HG02759 (cell line): ENCODE measurements around the gene ZFP91.

ENCODE experiments used
- ATAC-seq: cut with Tn5 transposase; IDR thresholded peaks from one replicate; pipeline ENCODE4 v1.9.1; 2021; ENCODE audit warnings: mild to moderate bottlenecking, moderate library complexity; ENCODE audit not compliant: unreplicated experiment

The ZFP91 gene

DNA sequence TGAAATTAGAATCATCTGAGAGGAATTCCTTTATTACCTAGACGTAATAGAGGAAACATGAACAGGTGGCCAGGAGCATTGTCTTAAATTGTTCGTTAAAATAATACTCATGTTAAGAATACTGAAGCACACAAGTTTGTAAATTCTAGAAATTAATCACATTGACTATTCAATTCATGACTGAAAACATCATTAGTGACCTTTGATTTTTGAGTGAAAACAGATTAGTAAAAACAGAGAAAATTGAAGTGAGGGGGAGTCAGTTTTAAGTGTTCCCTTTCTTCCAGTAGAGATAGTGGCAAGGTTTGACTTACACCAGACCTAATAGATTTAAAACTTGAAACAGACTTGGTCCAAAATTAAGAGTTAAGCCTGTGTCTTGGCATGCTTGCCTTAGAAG lies 1.4 kb downstream of the ZFP91 start:
- ATAC-seq: no peak

DNA sequence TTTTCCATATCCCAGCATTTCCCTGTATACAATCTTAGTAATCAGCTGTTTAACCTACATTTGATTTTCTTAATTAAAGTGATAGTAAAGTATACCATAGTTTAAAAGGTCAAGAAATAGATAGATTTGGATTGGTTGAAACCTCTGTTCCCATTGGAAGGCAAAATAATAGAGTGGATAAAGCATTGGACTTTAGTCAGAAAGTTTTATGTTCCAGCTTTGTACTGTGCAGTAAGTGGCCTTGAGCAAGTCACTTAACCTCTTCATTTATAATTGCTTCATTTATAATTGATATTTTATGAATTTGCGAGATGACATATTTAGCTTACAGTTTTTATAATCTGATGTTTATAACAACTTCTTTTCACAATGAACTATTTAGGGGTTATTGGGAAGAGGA lies 3.6 kb downstream of the ZFP91 start:
- ATAC-seq: no peak

DNA sequence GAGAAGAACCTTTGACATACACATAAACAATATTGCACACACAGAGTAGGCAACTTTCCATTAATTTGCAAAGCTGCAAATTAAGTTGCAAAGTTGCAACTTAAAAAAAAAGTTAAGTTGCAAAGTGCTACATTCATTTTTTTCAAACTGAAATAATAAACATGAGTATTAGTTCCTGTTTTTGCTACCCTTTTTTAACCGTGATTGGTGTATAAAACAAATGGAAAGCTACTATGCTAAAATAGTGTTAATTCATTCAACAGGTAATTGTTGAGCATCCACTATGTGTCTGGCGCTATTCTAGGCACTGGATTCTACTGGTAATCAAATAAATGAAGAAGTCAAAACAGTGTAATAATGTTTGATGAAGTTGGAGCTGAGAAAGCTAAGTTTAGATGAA lies 8.1 kb downstream of the ZFP91 start:
- ATAC-seq: no peak

DNA sequence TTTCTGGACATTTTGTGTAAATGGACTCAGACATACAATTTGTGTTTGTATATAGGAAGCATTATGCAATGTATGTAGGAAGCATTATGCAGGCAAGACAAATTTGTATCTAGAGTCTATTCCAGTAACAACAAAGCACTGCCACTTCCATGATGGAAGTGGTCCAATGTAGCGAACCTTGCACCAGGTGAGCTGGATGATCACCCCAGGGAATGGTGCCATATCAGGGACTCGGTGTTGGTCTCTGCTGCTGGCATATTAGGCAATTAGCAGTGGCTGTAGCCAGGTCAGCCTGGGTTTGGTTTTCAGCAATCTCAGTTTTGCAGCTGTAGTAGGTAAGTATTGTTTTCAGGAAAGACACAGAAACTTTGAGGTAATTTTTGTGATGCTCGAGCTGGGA lies 12.8 kb downstream of the ZFP91 start:
- no peak for ATAC-seq

DNA sequence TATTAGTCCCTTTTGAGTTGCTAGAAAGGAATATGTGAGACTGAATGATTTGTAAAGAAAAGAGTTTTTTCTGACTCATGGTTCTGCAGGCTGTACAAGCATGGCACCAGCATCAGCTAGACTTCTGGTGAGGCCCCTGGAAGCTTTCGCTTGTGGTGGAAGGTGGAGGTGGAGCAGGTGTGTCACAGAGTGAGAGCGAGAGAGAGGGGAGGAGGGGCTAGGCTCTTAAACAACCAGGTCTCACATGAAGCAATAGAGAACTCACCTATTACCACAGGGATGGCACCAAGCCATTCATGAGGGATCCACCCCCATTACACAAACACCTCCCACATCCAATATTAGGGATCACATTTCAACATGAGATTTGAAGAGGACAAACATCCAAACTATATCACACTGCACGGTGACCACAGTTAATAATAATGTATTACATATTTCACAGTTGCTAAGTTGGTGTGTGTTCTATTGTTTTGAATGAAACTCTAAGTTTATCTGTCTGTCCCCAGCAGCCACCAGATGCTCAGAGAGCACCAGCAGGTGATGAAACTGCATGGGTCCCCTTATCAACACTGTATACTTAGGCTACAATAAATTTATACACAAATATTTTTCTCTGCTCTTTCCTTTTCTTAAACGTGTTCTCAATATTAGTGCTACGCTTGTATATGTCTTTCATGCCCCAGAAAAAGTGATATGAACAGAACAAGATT lies 14.1 kb downstream of the ZFP91 start:
- no peak for ATAC-seq

DNA sequence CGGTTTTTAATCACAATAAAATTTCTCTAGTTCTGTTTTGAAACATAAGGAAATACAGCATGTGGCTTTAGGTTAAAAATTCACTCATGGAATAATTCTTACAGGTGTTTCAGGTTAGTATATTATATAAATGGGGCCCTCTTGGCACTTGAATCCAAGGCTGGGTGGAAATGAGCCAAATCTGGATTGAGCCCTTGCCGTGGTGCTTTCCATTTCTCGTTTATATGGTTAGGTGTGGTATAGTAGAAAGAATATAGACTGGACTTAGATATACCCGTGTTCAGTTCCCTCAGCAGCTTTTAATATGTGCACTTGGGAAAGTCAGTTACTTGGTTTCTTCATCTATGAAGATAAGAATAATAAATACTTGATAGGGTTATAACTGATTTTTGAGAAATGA lies 16.0 kb downstream of the ZFP91 start:
- no peak for ATAC-seq

DNA sequence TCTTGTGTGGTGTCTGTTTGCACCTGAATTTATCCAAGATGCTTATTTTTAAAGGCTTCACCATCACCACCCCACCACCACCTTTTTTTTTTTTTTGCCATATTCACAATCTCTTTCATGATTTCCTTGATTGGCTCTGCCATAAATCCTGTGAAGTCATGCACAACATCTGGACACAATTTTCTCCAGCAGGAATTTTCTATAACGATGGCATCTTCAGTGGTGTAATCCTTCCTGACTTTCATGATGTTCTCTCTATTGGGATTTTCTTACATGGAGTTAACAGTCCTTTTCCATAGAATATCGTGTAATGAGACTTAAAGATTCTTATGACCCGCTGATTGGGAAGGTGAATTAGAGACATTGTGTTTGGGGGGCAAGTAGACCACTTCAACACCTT lies 17.8 kb downstream of the ZFP91 start:
- ATAC-seq: no peak

DNA sequence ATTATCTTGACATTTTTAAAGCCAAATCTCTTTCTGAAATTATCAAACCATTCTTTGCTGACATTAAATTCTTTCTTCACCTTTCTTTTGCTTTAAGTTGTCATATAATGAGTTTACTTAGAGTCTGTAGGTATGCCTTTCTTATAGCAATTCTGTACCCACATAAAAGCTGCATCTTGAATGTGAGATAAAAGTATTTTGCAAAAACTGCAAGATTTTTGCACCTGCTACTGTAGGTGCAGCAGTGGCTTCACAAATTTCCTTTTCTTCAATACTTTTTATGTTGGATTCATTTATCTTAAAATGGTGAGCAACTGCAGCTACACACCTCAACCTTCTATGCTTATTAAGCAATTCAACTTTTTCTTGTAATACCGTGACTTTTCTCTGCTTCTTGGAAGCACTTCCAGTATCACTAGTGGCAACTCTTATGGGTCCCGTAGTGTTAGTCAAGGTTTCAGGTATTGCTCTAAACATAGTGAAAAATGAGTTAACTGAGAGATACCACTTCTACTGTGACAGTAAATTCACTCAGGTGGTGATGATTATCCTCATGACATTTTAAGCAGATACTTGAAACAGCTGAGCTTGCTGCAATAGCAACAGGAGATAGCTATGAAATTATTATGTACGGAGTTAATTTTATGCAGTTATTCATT lies 18.8 kb downstream of the ZFP91 start:
- ATAC-seq: no peak

DNA sequence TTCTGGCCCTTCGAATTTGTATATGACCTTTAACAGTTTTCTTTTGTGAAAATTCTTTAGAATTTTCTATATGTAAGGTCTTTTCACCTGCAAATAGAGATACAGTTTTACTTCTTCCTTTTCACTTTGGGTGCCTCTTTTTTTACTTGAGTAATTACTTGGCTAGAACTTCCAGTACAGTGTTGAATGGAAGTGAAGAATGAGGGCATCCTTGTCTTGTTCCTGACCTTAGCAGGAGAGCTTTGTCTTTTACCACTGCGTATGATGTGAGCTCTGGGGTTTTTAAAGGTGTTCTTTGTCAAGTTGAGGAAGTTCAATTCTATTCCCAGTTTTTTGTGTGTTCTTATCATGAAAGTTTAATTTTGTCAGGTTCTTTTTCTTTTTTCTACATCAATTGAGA lies 21.6 kb downstream of the ZFP91 start:
- no peak for ATAC-seq

DNA sequence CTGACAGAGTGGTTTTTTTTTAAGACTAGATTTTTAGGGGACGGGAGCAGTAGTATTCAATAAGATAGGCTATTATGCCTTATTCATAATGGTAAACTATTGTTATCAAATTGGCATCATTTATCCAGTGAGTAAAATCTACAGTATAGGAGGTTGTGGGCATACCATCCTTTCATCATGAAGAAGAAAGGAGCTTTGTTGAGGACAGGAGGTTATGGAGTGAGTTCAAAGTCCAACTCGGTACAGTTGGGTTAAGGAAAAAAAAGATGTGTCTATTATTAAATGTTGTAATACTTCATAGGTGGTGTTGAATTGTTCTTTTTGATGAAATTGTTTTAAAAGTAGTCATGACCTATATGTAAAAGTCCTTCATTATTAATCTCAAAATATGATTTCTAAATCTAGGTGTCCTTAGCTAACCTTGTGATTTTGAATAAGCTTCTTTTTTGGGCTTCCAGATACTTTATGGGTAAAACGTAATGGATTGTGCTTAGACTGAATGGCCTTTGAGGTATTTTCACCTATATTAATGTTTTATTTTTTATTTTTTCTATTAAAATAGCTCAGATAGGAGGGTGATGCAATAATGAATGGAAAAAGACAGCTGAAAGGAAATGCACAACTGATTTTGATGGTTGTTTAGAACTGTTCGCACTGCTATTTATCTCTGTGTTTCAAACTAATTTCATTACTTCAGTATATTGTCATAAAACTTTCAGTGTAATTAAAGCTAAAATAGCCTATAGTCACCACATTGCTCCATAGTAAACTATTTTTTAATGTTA lies 28.3 kb downstream of the ZFP91 start:
- no peak for ATAC-seq

DNA sequence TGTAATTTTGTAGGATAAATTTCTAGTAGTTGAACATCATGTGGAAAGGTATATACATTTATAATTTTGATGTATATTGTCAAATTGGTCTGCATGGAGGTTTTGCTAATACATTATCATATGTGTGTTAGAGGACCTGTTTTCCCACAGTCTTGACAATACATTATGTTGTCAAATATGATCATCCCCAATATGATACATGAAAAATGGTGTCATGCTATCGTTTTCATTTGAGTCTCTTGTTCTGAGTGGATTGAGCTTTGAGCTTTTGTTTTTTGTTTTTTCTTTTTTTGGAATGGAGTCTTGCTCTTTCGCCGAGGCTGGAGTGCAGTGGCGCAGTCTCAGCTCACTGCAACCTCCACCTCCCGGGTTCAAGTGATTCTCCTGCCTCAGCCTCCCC lies 29.5 kb downstream of the ZFP91 start:
- no peak for ATAC-seq

DNA sequence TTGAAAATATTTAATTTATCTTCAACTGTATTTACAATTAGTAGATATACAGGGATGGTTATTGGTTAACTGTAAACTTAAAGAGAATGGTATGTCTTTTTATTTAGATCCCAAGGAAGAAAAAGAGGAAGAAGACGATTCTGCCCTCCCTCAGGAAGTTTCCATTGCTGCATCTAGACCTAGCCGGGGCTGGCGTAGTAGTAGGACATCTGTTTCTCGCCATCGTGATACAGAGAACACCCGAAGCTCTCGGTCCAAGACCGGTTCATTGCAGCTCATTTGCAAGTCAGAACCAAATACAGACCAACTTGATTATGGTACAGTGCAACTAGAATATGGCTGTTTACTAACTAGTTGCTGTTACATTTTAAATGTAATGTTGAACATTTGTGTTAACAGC lies 30.9 kb downstream of the ZFP91 start:
- no peak for ATAC-seq

DNA sequence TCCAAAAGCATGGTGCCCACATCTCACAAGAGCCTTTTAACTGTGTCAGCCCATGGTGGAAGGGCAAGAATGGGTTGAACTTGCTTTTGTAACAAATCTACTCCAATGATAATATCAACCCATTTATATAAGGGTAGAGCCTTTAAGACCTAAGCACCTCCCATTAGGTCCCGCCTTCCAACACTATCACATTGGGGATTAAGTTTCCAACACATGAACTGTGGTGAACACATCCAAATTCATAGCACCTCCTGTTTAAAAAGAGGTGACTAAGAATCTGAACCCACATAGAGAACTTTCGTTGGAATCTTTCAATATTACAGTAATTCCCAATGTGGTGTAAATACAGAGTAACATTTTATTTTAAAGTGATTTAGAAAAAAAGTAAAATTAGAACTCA lies 34.4 kb downstream of the ZFP91 start:
- ATAC-seq: no peak

DNA sequence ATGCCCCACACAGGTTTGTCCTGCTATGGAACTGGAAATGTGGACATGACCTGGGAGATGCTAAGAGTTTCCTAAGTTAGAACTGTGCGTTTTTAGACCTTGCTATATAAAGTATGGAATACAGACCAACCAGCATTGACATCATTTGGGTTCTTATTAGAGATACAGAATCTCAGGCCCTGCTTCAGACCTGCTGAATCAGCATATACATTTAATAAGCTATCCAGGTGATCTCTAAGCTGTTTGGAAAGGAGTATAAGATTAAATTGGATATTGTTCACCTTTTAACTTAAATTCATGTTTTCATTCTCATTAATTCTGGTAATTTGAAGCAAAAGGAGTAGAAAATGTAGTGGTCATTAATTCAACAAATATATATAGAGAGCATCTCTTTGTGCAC lies 36.7 kb downstream of the ZFP91 start:
- ATAC-seq: no peak

DNA sequence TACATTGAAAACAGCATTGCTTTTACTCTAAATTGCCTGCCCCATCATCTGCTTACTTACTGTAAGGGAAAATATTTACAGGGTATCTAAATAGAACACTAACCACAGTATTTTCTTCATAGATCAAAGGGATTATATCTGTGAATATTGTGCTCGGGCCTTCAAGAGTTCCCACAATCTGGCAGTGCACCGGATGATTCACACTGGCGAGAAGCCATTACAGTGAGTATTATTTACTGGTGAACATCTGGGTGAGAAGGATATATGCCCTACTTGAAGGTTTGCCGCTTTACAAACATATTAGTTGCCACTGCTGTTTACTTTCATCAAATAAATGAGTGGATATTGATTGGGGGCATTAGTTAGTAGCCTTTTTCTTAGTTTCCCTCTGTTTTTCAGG lies 37.7 kb downstream of the ZFP91 start:
- ATAC-seq: no peak

DNA sequence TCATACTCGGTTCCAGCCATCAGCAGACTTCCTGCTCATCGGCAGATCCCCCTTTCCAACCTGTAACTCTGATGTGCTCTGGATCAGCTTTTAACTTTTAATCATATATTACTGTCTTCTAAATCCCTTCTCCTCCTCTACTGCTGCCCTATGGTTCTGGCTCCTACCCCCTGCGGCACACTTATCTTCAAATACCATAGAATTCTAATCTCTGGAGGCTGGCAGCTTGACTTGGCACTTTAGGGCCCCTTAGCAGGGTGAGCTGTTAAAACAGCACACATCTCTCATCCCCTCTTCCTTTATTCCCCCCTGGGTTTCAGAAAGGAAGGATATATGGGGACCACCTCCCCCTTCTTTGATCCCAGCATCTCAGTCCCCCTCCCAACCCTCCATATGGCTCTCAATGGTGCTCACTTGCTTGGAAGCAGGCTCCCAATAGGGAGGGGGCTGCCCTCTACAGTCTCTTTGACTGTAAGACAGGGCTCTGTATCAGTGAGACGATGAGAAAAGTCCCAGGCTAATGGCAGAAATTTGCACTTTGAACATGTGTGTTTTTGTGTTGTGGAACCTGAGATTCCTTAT lies 39.2 kb downstream of the ZFP91 start:
- no peak for ATAC-seq

DNA sequence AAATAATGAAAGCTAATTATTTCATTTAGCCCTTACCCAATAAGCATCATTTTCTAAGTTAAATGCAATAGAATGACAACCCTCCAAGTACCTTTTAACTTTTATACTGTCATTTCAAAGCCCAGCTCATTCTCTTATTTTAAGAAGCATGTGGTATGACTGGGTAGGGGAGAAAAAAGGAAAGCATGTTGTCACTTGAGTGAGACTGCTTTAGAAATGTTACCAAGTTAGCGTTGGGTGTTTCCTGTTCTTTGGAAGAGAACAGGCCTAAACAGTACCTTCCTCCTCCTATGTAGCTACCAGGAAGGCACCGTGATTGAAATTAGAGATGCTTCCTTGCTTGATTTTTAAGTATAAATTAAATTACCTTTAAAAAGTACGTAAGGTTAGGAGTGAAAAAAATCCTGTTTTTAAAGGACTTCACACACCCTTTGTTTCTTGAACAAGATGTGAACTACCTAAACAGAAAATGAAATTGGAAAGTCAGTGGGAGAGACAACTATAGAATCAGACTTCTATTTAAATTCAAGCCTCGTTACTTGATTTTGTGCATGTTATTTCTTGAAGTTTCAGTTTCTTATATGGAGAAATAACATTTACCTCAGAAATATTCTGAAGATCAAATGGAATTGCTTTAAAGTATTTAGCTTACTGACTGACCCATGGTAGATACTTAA lies 42.9 kb downstream of the ZFP91 start:
- ATAC-seq: no peak

DNA sequence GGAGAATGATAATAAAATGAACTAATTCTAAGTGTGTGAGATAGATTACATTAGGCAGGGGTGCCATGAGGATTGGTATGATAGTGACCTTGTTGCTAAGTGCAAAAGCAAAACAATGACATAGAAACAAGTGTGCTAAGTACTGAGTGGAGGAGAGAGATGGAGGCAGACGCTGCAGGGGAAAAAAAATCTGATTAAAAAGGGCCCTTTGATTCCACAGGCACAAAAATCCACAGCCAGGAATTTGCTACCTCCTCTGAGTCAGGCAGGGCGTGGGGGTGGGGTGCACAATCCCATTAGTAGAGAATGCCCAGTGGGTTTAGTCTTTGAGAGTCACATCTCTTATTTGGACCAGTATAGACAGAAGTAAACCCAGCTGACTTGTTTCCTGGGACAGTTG lies 43.5 kb downstream of the ZFP91 start, which contains the start of gene CNTF:
Gene CNTF (plus strand): TSS at position 322 of the 400 bp plus-strand sequence. CDS start 88 bp downstream, outside the sequence.
- no peak for ATAC-seq

DNA sequence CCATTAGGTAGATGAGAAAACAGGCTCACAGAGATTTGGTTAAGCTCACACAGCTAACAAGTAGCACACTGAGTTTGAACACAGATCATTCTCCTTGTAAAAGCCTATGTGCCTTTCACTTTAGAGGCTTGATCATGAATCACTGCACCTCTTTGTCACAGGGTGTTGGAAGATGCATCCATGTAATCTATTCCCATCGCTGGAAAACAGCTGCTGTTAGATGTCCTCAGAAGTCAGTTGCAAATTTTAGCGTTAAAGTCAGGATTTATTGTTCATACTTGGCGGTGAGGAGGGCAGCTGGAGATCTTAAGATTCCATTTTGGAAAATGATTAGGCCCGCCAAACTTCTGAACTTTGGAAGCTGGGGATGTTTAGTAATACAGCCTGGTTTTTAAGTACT lies 46.2 kb downstream of the ZFP91 start:
- ATAC-seq: no peak

DNA sequence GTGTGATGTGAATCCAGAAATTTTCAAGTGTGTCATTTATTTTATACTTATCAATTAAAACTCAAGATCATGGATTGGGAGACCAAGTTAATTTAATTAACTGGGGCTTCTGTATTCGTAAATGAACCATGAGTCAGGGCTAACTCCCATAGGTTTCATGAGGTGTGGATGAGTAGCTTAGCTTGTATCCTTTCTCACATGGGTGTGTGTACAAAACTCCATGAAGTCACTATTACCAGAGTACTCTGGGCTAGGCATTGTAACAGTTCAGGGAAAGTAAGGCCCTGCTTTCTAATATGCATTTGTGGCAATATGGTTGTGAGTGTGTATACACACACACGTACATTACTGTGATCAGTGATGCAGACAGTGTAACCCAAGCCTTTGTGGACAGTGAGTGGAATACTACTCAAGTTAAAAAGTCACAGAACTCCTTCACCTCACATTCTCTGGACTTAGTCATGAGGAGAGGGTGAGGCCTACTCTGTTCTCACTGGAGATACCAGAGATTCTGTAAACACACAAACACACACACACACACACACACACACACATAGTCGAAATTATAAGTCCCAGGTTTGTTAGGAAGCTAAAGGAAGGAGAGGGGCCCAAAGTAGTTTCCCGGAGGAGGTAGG lies 47.1 kb downstream of the ZFP91 start:
- no peak for ATAC-seq
